ENCODE results near the gene TRPT1.
"Not testable (repeated sequence)": the region's sequence is repeated elsewhere in the genome, so short reads cannot be mapped to it uniquely, and the experiment has no call there.

DNA sequence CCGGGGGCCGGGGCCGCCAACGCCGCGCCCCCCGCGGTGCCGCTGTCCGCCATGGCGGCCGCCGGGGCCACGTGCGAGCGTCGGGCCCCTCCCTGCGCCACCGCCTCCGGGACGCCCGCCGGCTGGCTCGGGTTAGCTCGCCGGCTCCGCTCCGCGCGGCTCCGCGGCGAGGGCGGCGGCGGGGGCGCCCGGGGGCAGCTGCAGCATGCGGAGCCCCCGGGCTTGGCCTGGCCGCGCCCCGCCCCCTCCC, 20.6 kb upstream of the TRPT1 start:
- TF ChIP-seq, protein P1, sequence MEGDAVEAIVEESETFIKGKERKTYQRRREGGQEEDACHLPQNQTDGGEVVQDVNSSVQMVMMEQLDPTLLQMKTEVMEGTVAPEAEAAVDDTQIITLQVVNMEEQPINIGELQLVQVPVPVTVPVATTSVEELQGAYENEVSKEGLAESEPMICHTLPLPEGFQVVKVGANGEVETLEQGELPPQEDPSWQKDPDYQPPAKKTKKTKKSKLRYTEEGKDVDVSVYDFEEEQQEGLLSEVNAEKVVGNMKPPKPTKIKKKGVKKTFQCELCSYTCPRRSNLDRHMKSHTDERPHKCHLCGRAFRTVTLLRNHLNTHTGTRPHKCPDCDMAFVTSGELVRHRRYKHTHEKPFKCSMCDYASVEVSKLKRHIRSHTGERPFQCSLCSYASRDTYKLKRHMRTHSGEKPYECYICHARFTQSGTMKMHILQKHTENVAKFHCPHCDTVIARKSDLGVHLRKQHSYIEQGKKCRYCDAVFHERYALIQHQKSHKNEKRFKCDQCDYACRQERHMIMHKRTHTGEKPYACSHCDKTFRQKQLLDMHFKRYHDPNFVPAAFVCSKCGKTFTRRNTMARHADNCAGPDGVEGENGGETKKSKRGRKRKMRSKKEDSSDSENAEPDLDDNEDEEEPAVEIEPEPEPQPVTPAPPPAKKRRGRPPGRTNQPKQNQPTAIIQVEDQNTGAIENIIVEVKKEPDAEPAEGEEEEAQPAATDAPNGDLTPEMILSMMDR (conservative IDR thresholded peaks at IDR 0.05; ENCODE audit: low read length), result not testable (repeated sequence)
- not testable (repeated sequence) for TF ChIP-seq EZH2phosphoT487 (IDR thresholded peaks at IDR 0.05; ENCODE audit: borderline replicate concordance, low read depth, low read length)
